Psoas muscle (tissue), 8 donors: ENCODE results near the gene CARS2. TPM values are rescaled to one million over a fixed set of nuclear protein-coding genes. Genes with fewer than 3 reads are reported as not detected.
"Not testable (repeated sequence)": the region's sequence is repeated elsewhere in the genome, so short reads cannot be mapped to it uniquely, and the experiment has no call there.

ENCODE experiments used
- ATAC-seq, 4 donors: fragments of 200-7000 bp; cut with Tn5 transposase; one replicate each; pipeline ENCODE4 v1.9.1; 2020; ENCODE audit warnings: moderate library complexity in 3 of 4, mild to moderate bottlenecking in 2 of 4
- DNase-seq, 2 donors: peaks; one replicate each; pipeline ENCODE4 v3.0.0-alpha.2; 2020
- H3K27ac ChIP-seq: fragments of 200-600 bp; one replicate; pipeline ENCODE4 v1.8.0; 2022
- H3K27me3 ChIP-seq, 3 donors: fragments of 200-600 bp in 1 of 3; one replicate each; pipeline versions ENCODE4 v1.6.1 to v1.8.0; 2013 to 2022; ENCODE audit warnings: low read length in 2 of 3, mild to moderate bottlenecking in 2 of 3, moderate library complexity in 1 of 3; ENCODE audit not compliant: insufficient read depth in 3 of 3
- H3K36me3 ChIP-seq, 2 donors: fragments of 200-600 bp in 1 of 2; one replicate each; pipeline versions ENCODE4 v1.6.1 to v1.8.0; 2013 to 2022; ENCODE audit warnings: low read depth in 1 of 2, mild to moderate bottlenecking in 1 of 2, moderate library complexity in 1 of 2; ENCODE audit not compliant: insufficient read depth in 1 of 2
- H3K4me1 ChIP-seq: fragments of 200-600 bp; one replicate; pipeline ENCODE4 v1.8.0; 2022
- H3K4me3 ChIP-seq: fragments of 200-600 bp; one replicate; pipeline ENCODE4 v1.8.0; 2022; ENCODE audit warnings: mild to moderate bottlenecking
- H3K9me3 ChIP-seq: fragments of 200-600 bp; one replicate; pipeline ENCODE4 v1.8.0; 2022
- WGBS, 3 donors: extraction: QIAGEN DNeasy Blood & Tissue Kit; methylation state at CpG; one replicate each; pipeline versions ENCODE4 v1.1.6 to v1.1.7; 2013; 5-methylcytosine and 5-hydroxymethylcytosine counted together
- intact Hi-C, 2 donors: fragments of 100-400 bp; cut with DNase I; formaldehyde crosslinking; loops; one replicate each; pipeline versions ENCODE4 v1.11.0 to v1.14.2; 2022
- polyA plus RNA-seq, 3 donors: library from polyadenylated mRNA; stranded (reverse); fragments of 200-250 nt; gene quantifications; one replicate each; pipeline ENCODE4 v1.2.3, GENCODE V29; 2013
- total RNA-seq, 4 donors: library from RNA; stranded (reverse); fragmentation: NEBNext Ultra II Directional in 2 of 4; extraction: Animal tissue kit (Norgen Biotek cat#: 25700) in 2 of 4; gene quantifications; one replicate each; pipeline versions ENCODE4 v1.2.1 to v1.2.4, GENCODE V29; 2021 to 2023
- TF ChIP-seq, protein P1 (sequence below): fragments of 200-600 bp; IDR thresholded peaks from one replicate; pipeline ENCODE4 v1.8.0; 2022; ENCODE audit warnings: antibody characterized with exemption
- donor health status: healthy with polysubstance abuse.
- donor health status: DM: no; HTN: no; CAD: no; lungs with moderate emphysema.
- donor health status: Bipolar disorder and iron deficiency.
- donor health status: healthy.
- donor health status: DM: yes; HTN: yes; CAD: no.
- donor health status: DM: no; HTN: no; CAD: no.
- donor health status: DM: no; HTN: no; CAD: no.
- donor health status: DM: yes; HTN: yes; CAD: no.

Gene CARS2
- total and polyA plus RNA-seq, 7 donors, result 41.3 to 85.2 (median 56.3) TPM

DNA sequence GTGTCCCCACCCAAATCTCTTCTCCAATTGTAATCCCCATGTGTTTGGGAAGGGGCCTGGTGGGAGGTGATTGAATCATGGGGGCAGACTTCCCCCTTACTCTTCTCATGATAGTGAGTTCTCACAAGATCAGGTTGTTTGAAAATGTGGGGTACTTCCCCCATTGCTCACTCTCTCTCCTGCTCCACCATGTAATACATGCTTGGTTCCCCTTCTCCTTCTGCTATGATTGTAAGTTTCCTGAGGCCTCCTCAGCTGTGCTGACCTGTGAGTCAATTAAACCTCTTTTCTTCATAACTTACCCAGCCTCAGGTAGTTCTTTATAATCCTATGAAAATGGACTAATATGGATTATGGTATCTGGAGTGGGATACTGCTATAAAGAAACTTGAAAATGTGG, 31.6 kb upstream of the CARS2 start:
- Histone ChIP-seq H3K4me1 (no peaks in the 10 kb centered on the region), H3K4me3 (no peak overlapping the region), H3K9me3 (no peaks in the 10 kb centered on the region), H3K27me3 (no peaks in the 10 kb centered on the region), H3K27ac (no peak overlapping the region), H3K36me3 (no peaks in the 10 kb centered on the region)
- TF ChIP-seq, protein P1, sequence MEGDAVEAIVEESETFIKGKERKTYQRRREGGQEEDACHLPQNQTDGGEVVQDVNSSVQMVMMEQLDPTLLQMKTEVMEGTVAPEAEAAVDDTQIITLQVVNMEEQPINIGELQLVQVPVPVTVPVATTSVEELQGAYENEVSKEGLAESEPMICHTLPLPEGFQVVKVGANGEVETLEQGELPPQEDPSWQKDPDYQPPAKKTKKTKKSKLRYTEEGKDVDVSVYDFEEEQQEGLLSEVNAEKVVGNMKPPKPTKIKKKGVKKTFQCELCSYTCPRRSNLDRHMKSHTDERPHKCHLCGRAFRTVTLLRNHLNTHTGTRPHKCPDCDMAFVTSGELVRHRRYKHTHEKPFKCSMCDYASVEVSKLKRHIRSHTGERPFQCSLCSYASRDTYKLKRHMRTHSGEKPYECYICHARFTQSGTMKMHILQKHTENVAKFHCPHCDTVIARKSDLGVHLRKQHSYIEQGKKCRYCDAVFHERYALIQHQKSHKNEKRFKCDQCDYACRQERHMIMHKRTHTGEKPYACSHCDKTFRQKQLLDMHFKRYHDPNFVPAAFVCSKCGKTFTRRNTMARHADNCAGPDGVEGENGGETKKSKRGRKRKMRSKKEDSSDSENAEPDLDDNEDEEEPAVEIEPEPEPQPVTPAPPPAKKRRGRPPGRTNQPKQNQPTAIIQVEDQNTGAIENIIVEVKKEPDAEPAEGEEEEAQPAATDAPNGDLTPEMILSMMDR, result no peak
- ATAC-seq (no peak), DNase-seq (no peak)
- intact Hi-C loops, result no loop called here

DNA sequence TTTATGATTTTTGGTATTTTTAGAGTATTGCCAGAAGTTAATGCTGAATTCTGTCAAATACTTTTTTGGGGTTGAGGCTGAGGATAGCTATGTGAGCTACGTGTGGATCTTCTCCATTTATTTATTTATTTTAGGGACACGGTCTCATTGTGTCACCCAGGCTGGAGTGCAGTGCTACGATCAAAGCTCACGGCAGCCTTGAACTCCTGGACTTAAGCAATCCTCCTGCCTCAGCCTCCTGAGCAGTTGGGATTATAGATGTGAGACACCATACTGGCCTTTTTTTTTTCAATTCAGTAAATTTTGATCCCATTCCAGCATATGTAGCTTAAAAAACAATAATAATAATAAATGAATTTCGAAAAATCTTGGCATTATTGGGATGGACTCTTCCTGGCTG, 28.6 kb upstream of the CARS2 start:
- Histone ChIP-seq H3K4me1 (no peaks in the 10 kb centered on the region), H3K4me3 (no peak overlapping the region), H3K27ac (no peak overlapping the region), H3K36me3 (no peaks in the 10 kb centered on the region), H3K27me3 (no peaks in the 10 kb centered on the region), H3K9me3 (no peaks in the 10 kb centered on the region)
- 85 to 88% (median 86%) methylated on average over 5 of the region's 5 CpGs for WGBS, 3 donors
- TF ChIP-seq, protein P1, result no peak
- no peak for ATAC-seq
- intact Hi-C loops, result no loop called here
- no peak for DNase-seq

DNA sequence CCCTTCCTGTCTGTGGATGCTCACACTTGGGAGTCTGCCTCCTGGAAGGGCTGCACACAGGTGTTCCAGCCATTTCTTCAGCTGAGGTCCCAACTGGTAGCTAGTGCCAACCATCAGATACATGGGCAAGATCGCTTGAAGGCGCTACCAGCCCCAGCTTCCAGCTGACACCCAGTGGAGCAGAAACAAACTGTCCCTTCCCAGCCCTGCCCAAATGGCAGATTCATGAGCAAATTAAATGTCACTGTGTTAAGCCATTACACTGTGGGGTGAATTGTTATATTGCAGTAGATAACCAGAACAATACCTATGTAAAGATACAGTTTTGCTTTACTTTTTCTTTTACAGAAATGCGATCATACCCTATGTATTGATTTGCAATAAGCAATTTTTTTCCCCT, 25.2 kb upstream of the CARS2 start:
- no peaks in the 10 kb centered on the region for H3K27me3 ChIP-seq
- H3K4me1 ChIP-seq, result no peaks in the 10 kb centered on the region
- WGBS, 3 donors, result 95 to 98% (median 97%) methylated on average over 3 of the region's 3 CpGs
- TF ChIP-seq, protein P1, result no peak
- intact Hi-C loops, result no loop called here
- no peak overlapping the region for H3K4me3 ChIP-seq
- H3K27ac ChIP-seq, result no peak overlapping the region
- DNase-seq, result no peak
- ATAC-seq, result no peak
- H3K36me3 ChIP-seq, result no peaks in the 10 kb centered on the region
- no peaks in the 10 kb centered on the region for H3K9me3 ChIP-seq

DNA sequence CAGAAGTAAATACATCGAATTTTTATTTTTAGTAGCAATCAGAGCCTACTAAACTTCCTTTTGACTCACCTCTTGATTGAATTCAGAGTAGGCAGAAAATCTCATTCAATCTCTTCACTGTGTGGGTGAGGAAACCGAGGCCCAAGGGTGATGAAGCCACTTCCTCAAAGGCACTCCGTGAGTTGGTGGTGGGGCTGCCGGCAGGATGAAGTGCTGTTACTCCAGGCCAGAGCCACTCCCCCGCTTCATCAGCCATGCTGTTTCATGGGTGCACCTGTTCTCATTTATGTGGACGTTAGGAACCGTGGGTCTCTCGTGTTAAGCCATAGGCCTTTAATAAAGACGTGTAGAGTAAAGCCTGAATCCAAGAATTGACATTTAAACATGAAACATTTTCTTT, 20.8 kb upstream of the CARS2 start:
- TF ChIP-seq, protein P1, result no peak
- Histone ChIP-seq H3K27ac (no peak overlapping the region), H3K27me3 (no peaks in the 10 kb centered on the region), H3K36me3 (peaks cover 0 to 11% of the 10 kb centered on the region in 2 donors), H3K4me1 (no peaks in the 10 kb centered on the region), H3K9me3 (no peaks in the 10 kb centered on the region), H3K4me3 (no peak overlapping the region)
- WGBS, 3 donors, result 58 to 68% (median 63%) methylated on average over 9 of the region's 9 CpGs
- intact Hi-C loops, result no loop called here
- ATAC-seq, result no peak
- no peak for DNase-seq

DNA sequence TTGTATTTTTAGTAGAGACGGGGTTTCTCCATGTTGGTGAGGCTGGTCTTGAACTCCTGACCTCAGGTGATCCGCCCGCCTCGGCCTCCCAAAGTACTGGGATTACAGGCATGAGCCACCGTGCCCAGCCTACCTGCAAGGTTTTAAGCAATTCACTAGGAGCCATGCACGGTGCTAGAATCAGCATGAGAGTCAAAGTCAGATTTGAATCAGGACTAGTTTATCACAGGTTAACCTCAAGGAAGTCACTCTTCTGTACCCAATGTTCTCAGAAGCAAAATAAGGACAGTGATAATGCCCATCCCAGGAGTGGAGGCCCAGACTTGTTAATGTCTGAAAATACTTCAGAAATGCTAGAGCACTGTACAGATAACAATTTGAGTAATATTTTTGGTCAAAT, 20.2 kb upstream of the CARS2 start:
- intact Hi-C loops, ATAC-seq, H3K27me3 ChIP-seq, H3K4me3 ChIP-seq, DNase-seq, H3K4me1 ChIP-seq, H3K9me3 ChIP-seq, H3K27ac ChIP-seq: not testable (repeated sequence)
- H3K36me3 ChIP-seq, result peaks cover 0 to 16% of the 10 kb centered on the region in 2 donors
- 94 to 98% (median 96%) methylated on average over 6 of the region's 6 CpGs for WGBS, 3 donors
